Stomach (tissue), 9 donors: ENCODE data around the gene THSD7A. TPM values are rescaled to one million over a fixed set of nuclear protein-coding genes. Genes with fewer than 3 reads are reported as not detected.

Experiments used
- DNase-seq, 2 donors: peaks; one replicate each; pipeline versions ENCODE4 v3.0.0 to v3.0.0-alpha.2; 2013 to 2019
- H3K27ac ChIP-seq, 5 donors: fragments of 200-600 bp in 4 of 5; sonication (generic) in 4 of 5; one replicate each; pipeline ENCODE4 v1.5.1; 2013 to 2019; ENCODE audit warnings: mild to moderate bottlenecking in 1 of 5, moderate library complexity in 1 of 5
- H3K27me3 ChIP-seq, 3 donors: fragments of 200-600 bp; sonication (generic); one replicate each; pipeline ENCODE4 v1.5.1; 2017 to 2019; ENCODE audit warnings: mixed run types in 1 of 3
- H3K36me3 ChIP-seq, 4 donors: fragments of 200-600 bp; sonication (generic); 1 replicate in 3 of 4; 2 replicates in 1 of 4; pipeline ENCODE4 v1.5.1; 2016 to 2019
- H3K4me1 ChIP-seq, 4 donors: fragments of 200-600 bp; sonication (generic); one replicate each; pipeline ENCODE4 v1.5.1; 2016 to 2019
- H3K4me3 ChIP-seq, 4 donors: fragments of 200-600 bp; sonication (generic) in 3 of 4; one replicate each; pipeline ENCODE4 v1.5.1; 2016 to 2019; ENCODE audit warnings: mild to moderate bottlenecking in 1 of 4
- H3K9me3 ChIP-seq, 4 donors: fragments of 200-600 bp; sonication (generic); one replicate each; pipeline ENCODE4 v1.5.1; 2016 to 2019
- CTCF ChIP-seq, 7 experiments: fragments of 450-650 bp in 4 of 7; fragments of 200-600 bp in 3 of 7; sonication (generic) in 3 of 7; IDR thresholded peaks; one replicate each; pipeline ENCODE4 v1.5.1; 2016 to 2019; ENCODE audit warnings: antibody characterized with exemption in 7 of 7, control low read depth in 2 of 7, mild to moderate bottlenecking in 1 of 7
- EP300 ChIP-seq: sonication (generic); formaldehyde crosslinking; IDR thresholded peaks from one replicate; pipeline ENCODE4 v1.6.1; 2017; ENCODE audit warnings: antibody characterized with exemption
- POLR2A ChIP-seq, 4 donors: fragments of 450-650 bp; IDR thresholded peaks; one replicate each; pipeline ENCODE4 v1.6.1; 2016; ENCODE audit warnings: antibody characterized with exemption in 4 of 4, control low read depth in 2 of 4, mild to moderate bottlenecking in 1 of 4, moderate library complexity in 1 of 4
- POLR2AphosphoS5 ChIP-seq, 3 donors: sonication (generic); formaldehyde crosslinking; IDR thresholded peaks; one replicate each; pipeline ENCODE4 v1.6.1; 2016; ENCODE audit warnings: antibody characterized with exemption in 3 of 3
- WGBS, 5 donors: extraction: QIAGEN DNeasy Blood & Tissue Kit in 3 of 5; methylation state at CpG; one replicate each; pipeline versions ENCODE4 v1.1.5 to v1.1.7; 2013 to 2018; 5-methylcytosine and 5-hydroxymethylcytosine counted together
- intact Hi-C: fragments of 100-400 bp; cut with DNase I; formaldehyde crosslinking; loops from one replicate; pipeline ENCODE4 v1.15.1; 2023; ENCODE audit warnings: low total_unique reads
- polyA plus RNA-seq, 3 donors: library from polyadenylated mRNA; stranded (reverse); fragments of 200-250 nt; gene quantifications; one replicate each; pipeline ENCODE4 v1.2.3, GENCODE V29; 2013
- total RNA-seq, 5 donors: library from RNA; depleted of rRNA; stranded (reverse); fragments of >200 nt; gene quantifications; one replicate each; pipeline versions ENCODE4 v1.1.0 to v1.2.3, GENCODE V29; 2014 to 2016
- donor health status: healthy with polysubstance abuse.
- donor health status: Bipolar disorder and iron deficiency.
- donor health status: healthy.

THSD7A gene
- total and polyA plus RNA-seq, 8 donors: 0.06 to 13.2 (median 0.46) TPM; not detected in 1

GRCh38 chr7:11648101-11648500 is 183.9 kb downstream of the THSD7A start:
- no peak overlapping the region for H3K27ac ChIP-seq
- no peak for TF ChIP-seq POLR2A (IDR thresholded peaks at IDR 0.05)
- no peak for TF ChIP-seq EP300
- TF ChIP-seq POLR2AphosphoS5 (IDR thresholded peaks at IDR 0.05): no peak
- TF ChIP-seq CTCF (IDR thresholded peaks at IDR 0.05): no peak
- no peaks in the 10 kb centered on the region for H3K27me3 ChIP-seq
- no peak overlapping the region for H3K4me3 ChIP-seq
- no peaks in the 10 kb centered on the region for H3K36me3 ChIP-seq
- intact Hi-C loops: no loop called here
- H3K4me1 ChIP-seq: peaks cover 0 to 4% (median under 1%) of the 10 kb centered on the region in 4 donors
- H3K9me3 ChIP-seq: no peaks in the 10 kb centered on the region
- 72 to 82% (median 79%) methylated on average over 3 of the region's 3 CpGs for WGBS, 5 donors
- no peak for DNase-seq

- 57 to 74% (median 68%) methylated on average over 2 of the region's 2 CpGs for WGBS, 5 donors
- Histone ChIP-seq H3K27me3 (no peaks in the 10 kb centered on the region), H3K27ac (no peak overlapping the region), H3K36me3 (no peaks in the 10 kb centered on the region), H3K4me3 (no peak overlapping the region), H3K4me1 (peaks cover 0 to 12% (median 6%) of the 10 kb centered on the region in 4 donors), H3K9me3 (no peaks in the 10 kb centered on the region)
- intact Hi-C loops: no loop called here
- no peak for DNase-seq
- TF ChIP-seq EP300 (no peak), CTCF (IDR thresholded peaks at IDR 0.05) (no peak), POLR2A (IDR thresholded peaks at IDR 0.05) (no peak)
Measured at GRCh38 chr7:11642841-11643240, 189.2 kb downstream of the THSD7A start.

- intact Hi-C loops: no loop called here
- Histone ChIP-seq H3K27ac (no peak overlapping the region), H3K27me3 (no peaks in the 10 kb centered on the region), H3K9me3 (no peaks in the 10 kb centered on the region), H3K36me3 (no peaks in the 10 kb centered on the region), H3K4me1 (peaks cover 0 to 12% (median 6%) of the 10 kb centered on the region in 4 donors), H3K4me3 (no peak overlapping the region)
- no peak for DNase-seq
- TF ChIP-seq CTCF (IDR thresholded peaks at IDR 0.05) (no peak), EP300 (no peak), POLR2A (IDR thresholded peaks at IDR 0.05) (no peak), POLR2AphosphoS5 (IDR thresholded peaks at IDR 0.05) (no peak)
Measured at GRCh38 chr7:11642276-11642675, 189.7 kb downstream of the THSD7A start.

DNA sequence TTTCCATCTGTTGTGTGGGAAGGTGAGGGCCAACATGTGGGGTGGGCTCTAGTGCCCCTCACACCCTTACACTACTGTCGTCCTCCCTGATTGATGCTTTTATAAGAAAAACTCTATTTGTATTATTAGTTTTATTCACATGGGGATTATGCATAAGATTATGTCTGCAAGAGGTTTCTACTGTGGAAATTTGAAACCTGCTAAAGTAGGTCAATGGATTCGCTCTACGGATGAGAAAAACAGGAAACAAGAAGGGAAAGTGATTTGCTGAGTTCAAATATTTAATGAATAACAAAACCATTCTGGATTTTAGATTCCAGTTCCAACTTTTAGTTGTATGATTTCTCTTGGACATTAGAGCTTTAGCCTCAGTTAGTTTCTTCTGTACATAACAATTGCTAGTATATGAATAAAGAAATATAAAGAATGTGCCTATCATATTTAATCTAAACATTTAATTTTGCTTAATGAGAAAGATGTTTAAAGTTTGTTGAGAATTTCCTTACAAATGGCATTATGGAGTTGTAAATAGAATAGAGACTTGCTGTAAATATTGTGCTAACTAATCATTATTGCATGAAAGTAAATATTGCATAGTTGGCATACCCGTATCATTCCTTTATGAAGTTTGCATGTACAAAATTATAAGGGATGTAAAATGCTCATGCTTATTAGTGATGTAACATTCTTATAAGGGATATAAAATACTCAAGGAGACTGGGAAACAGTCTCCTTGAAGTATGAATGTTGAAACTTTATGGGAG is 193.8 kb downstream of the THSD7A start:
- Histone ChIP-seq H3K4me3 (no peak overlapping the region), H3K36me3 (peaks cover 0 to 3% (median 0%) of the 10 kb centered on the region in 4 donors), H3K27me3 (no peaks in the 10 kb centered on the region), H3K27ac (no peak overlapping the region), H3K4me1 (peaks cover 0 to 12% (median 6%) of the 10 kb centered on the region in 4 donors), H3K9me3 (no peaks in the 10 kb centered on the region)
- no peak for DNase-seq
- TF ChIP-seq POLR2AphosphoS5 (IDR thresholded peaks at IDR 0.05): no peak
- no peak for TF ChIP-seq POLR2A (IDR thresholded peaks at IDR 0.05)
- no peak for TF ChIP-seq CTCF (IDR thresholded peaks at IDR 0.05)
- no peak for TF ChIP-seq EP300
- intact Hi-C loops: no loop called here
- WGBS, 5 donors: 45 to 55% (median 49%) methylated on average over 4 of the region's 4 CpGs
